AG09309 (cell line): ENCODE measurements around the gene KIF25.

Source experiments
- DNase-seq: peaks from one replicate; pipeline ENCODE4 v3.0.0-alpha.2; 2010; ENCODE audit warnings: low read depth
- H3K4me3 ChIP-seq: 2 replicates; pipeline ENCODE4 v1.5.1; 2011; ENCODE audit warnings: mild to moderate bottlenecking, low read depth, low read length, moderate library complexity; ENCODE audit not compliant: control insufficient read depth
- TF ChIP-seq, protein P1 (sequence below): IDR thresholded peaks from 2 replicates; pipeline ENCODE4 v1.5.1; 2011; ENCODE audit warnings: mild to moderate bottlenecking, low read depth, low read length, inconsistent platforms; ENCODE audit not compliant: insufficient read depth, control insufficient read depth; ENCODE audit errors: missing control alignments

Gene KIF25

DNA sequence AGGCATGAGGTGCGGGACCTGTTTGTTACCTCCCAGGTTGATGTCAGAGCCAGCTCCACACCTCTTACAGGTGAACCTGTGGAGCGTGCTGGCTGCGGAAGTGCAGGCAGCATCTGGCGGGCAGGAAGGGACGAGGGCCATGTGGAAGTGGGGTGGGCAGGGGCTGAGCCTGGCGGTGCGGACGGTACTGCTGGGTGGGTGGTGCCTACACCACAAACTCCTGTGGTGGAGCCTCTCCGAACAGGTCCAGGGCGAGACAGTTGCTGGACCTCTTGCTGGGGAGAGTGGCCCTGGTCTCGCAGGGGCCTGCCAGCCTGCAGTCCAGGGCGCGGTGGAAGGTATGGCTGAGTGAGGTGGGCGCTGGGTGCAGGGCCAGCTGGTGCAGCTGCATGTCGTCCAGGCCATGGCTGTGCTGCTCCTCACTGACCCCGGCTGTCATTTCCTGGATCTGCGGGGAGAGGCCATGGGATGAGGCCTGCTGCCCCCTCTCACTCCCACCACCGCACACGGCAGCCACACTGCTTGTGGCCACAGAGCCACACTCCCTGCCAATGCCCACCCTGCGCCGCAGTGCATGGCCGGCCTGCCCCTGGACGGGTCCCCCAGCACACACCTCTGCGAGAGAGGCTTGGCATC, 59.5 kb downstream of the KIF25 start:
- TF ChIP-seq, protein P1, sequence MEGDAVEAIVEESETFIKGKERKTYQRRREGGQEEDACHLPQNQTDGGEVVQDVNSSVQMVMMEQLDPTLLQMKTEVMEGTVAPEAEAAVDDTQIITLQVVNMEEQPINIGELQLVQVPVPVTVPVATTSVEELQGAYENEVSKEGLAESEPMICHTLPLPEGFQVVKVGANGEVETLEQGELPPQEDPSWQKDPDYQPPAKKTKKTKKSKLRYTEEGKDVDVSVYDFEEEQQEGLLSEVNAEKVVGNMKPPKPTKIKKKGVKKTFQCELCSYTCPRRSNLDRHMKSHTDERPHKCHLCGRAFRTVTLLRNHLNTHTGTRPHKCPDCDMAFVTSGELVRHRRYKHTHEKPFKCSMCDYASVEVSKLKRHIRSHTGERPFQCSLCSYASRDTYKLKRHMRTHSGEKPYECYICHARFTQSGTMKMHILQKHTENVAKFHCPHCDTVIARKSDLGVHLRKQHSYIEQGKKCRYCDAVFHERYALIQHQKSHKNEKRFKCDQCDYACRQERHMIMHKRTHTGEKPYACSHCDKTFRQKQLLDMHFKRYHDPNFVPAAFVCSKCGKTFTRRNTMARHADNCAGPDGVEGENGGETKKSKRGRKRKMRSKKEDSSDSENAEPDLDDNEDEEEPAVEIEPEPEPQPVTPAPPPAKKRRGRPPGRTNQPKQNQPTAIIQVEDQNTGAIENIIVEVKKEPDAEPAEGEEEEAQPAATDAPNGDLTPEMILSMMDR: no peak
- DNase-seq: no peak
- H3K4me3 ChIP-seq: no peak overlapping the region

- no peak for DNase-seq
- TF ChIP-seq, protein P1: no peak
Observed at GRCh38 chr6:168057836-168058235, 60.4 kb downstream of the KIF25 start.

GRCh38 chr6:168058691-168059551, 61.5 kb downstream of the KIF25 start:
- no peak for DNase-seq
- TF ChIP-seq, protein P1: no peak

More at GRCh38 chr6:168057836-168058235, 60.4 kb downstream of the KIF25 start:
- H3K4me3 ChIP-seq: no peak overlapping the region

GRCh38 chr6:168060521-168060931, 63.1 kb downstream of the KIF25 start:
- DNase-seq: no peak
- TF ChIP-seq, protein P1: peak; percentile 56
- H3K4me3 ChIP-seq: no peak overlapping the region

More at GRCh38 chr6:168058691-168059551, 61.5 kb downstream of the KIF25 start:
- no peak overlapping the region for H3K4me3 ChIP-seq

DNA sequence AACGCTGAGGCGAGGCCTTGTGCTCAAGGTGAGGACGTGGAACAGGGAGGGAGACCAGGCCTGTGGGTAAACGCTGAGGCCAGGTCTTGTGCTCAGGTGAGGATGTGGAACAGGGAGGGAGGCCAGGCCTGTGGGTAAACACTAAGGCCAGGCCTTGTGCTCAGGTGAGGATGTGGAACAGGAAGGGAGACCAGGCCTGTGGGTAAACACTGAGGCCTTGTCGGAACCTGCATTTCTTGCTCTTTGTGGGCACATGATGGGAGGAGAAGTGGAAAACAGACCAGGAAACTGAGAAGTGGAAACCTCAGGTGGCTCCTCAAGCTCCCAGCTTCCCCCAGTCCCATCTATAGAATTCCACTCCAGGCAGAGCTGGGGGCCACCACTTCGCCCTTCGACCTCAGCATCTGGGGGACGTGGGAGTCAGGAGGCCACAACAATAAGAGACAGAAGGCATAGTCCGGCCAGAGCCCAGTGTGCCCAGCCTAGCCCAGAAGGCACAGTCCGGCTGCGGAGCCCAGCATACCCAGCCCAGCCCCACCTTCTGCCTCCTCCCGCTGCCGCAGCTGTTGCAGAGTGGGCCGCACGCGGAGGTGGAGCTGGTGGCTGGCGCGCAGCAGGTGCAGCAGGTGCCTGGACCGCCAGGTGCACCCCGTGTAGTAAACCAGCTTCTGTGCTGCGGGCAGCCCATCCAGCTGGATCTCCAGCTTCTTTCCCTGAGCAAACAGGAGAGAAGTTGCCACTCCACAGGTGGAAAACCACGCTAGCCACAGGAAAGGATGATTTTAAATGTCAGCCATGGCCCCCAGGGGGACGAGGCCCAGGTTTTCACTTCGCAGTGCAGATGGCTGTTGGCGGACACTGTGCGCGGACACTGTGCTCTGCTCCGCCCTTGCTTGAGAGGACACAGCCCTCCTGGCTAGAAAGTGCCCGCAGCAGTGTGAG, 64.1 kb downstream of the KIF25 start:
- H3K4me3 ChIP-seq: no peak overlapping the region
- no peak for DNase-seq
- TF ChIP-seq, protein P1: no peak
